ENCODE data around the gene TCFL5. TPM values are rescaled to one million over a fixed set of nuclear protein-coding genes. Genes with fewer than 3 reads are reported as not detected.

Gene TCFL5
- total RNA-seq, 1 experiment from 2014 or later: 29.3 TPM

DNA sequence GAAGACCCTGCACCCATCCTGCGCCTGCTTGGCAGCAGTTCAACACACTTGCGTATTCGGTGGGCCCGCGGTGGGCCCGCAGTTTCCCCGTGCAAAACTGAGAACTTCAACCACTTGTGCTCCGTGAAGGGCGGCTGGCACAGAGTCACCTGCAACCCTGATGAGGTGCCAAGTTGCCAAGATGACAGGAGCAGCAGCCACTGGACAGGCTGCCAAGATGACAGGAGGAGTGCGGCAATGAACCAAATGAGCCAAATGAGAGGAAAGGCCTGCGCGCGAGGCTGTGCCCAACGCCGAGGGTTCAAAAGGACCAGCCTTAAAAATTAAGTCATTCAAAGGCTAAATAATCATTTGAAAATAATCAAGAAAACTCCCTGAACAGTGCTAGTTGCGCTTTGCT lies 44.6 kb upstream of the TCFL5 start:
- Histone ChIP-seq H3K27ac (no peak overlapping the region), H3K79me2 (ENCODE audit: low read depth) (peaks cover 8% of the 10 kb centered on the region; the same call in 1 of the 2 replicates), H3K9me3 (ENCODE audit: insufficient read depth, low read depth) (no peaks in the 10 kb centered on the region), H3K27me3 (ENCODE audit: insufficient read depth, low read depth) (no peaks in the 10 kb centered on the region), H3F3A (ENCODE audit: insufficient read depth, low read depth) (peaks cover 31% of the 10 kb centered on the region), H3K4me3 (no peak overlapping the region), H3K36me3 (ENCODE audit: low read depth) (peaks cover 52% of the 10 kb centered on the region), H2AFZ (no peak overlapping the region), H3K4me2 (no peak overlapping the region), H4K20me1 (ENCODE audit: insufficient read depth) (peaks cover 54% of the 10 kb centered on the region), H3K9me2 (ENCODE audit: insufficient read depth) (no peaks in the 10 kb centered on the region), H3K4me1 (replicated peaks; ENCODE audit: insufficient read depth) (no peaks in the 10 kb centered on the region)
- CTCF ChIA-PET: no interaction called here
- no peak for DNase-seq
- no TSS peak for BruUV-seq (replicated peaks)
- POLR2A ChIA-PET (ENCODE audit: unreplicated experiment): no interaction called here
- TF ChIP-seq, protein P1, sequence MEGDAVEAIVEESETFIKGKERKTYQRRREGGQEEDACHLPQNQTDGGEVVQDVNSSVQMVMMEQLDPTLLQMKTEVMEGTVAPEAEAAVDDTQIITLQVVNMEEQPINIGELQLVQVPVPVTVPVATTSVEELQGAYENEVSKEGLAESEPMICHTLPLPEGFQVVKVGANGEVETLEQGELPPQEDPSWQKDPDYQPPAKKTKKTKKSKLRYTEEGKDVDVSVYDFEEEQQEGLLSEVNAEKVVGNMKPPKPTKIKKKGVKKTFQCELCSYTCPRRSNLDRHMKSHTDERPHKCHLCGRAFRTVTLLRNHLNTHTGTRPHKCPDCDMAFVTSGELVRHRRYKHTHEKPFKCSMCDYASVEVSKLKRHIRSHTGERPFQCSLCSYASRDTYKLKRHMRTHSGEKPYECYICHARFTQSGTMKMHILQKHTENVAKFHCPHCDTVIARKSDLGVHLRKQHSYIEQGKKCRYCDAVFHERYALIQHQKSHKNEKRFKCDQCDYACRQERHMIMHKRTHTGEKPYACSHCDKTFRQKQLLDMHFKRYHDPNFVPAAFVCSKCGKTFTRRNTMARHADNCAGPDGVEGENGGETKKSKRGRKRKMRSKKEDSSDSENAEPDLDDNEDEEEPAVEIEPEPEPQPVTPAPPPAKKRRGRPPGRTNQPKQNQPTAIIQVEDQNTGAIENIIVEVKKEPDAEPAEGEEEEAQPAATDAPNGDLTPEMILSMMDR (conservative IDR thresholded peaks at IDR 0.05): no peak
- no peak for TF ChIP-seq EZH2 (IDR thresholded peaks at IDR 0.05; ENCODE audit: low read depth)
- intact Hi-C loops (cut with micrococcal nuclease; ENCODE audit: unreplicated experiment): no loop called here

DNA sequence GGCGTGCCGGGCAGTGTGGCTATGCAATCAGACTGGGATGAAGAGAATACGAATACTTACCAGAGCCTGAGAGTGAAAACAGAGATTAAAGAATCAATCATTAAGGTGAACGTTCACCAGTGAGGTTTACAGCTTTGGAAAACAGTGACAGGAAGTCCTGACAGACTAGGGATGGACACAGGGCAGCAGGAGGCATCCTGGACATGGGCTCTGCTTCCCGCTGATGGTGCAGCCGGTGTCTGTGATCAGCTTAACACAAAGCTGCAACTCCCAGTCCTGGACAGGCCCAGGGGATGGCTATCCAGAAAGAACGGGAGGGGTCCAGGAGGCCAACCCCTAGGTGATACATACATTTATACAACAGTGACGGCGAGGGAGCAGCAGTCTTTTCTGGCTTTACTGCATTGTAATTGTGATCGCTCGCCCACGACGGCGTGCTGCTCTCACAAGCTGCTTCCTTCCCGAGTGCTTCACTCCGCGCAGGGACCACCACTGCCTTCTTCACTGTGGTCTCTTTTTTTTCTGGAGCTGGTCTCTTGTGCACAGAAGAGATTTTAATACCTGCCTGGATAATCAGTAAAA lies 44.0 kb upstream of the TCFL5 start:
- Histone ChIP-seq H3K79me2 (ENCODE audit: low read depth) (0 out of 2 replicates have a peak, but pooled peaks cover 4% of the 10 kb centered on the region), H3F3A (ENCODE audit: insufficient read depth, low read depth) (peaks cover 37% of the 10 kb centered on the region), H3K4me2 (no peak overlapping the region), H3K27me3 (ENCODE audit: insufficient read depth, low read depth) (no peaks in the 10 kb centered on the region), H3K27ac (no peak overlapping the region), H3K9me3 (ENCODE audit: insufficient read depth, low read depth) (no peaks in the 10 kb centered on the region), H3K4me3 (no peak overlapping the region), H3K36me3 (ENCODE audit: low read depth) (peaks cover 49% of the 10 kb centered on the region), H3K9me2 (ENCODE audit: insufficient read depth) (no peaks in the 10 kb centered on the region), H3K4me1 (replicated peaks; ENCODE audit: insufficient read depth) (peaks cover 5% of the 10 kb centered on the region), H2AFZ (no peak overlapping the region), H4K20me1 (ENCODE audit: insufficient read depth) (peaks cover 54% of the 10 kb centered on the region)
- intact Hi-C loops (cut with micrococcal nuclease; ENCODE audit: unreplicated experiment): no loop called here
- no peak for DNase-seq
- BruUV-seq (replicated peaks): no TSS peak
- no peak for TF ChIP-seq EZH2 (IDR thresholded peaks at IDR 0.05; ENCODE audit: low read depth)
- TF ChIP-seq, protein P1 (conservative IDR thresholded peaks at IDR 0.05): no peak
- ChIA-PET POLR2A (ENCODE audit: unreplicated experiment) (no interaction called here), CTCF (no interaction called here)

DNA sequence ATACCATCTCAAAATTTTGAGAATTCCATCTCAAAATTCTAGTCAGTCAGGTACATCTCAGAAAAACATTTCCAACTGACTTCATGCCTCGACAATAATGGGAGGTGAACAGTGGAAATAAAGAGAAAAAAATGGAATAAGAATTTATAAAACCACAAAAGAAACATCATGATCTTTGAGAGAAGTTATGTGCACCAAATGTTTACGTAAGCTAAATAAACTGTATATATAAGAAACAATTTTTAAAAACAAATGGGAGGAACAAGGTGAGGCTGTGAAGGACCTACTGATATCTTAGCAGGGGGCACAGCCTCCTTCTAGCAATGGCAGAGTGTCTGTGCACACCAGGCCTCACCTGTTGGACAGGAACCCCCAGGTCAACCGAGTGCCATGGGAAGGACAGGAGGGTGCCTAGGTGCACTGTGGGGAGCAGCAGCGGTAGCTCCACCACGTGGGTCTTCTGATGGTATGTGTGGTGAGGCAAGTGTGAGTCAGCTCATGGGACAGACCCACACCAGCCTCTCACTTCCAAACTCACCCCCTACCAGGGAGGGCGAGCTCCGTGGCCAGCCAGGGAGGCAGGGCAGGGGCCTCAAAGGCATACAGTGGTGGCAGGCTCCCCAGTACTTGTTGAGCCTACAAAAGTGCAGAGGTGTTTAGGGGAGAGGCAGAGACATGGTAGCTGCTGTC lies 41.4 kb upstream of the TCFL5 start:
- intact Hi-C loops (cut with micrococcal nuclease; ENCODE audit: unreplicated experiment): no loop called here
- ChIA-PET CTCF (interaction anchor here (0.5 kb wide), 1 partner anchor 173 kb away, joined by 3 read pairs; no protein-coding TSS in a partner anchor), POLR2A (ENCODE audit: unreplicated experiment) (no interaction called here)
- no peak for DNase-seq
- Histone ChIP-seq H3K27me3 (ENCODE audit: insufficient read depth, low read depth) (no peaks in the 10 kb centered on the region), H2AFZ (no peak overlapping the region), H3K36me3 (ENCODE audit: low read depth) (peaks cover 37% of the 10 kb centered on the region), H3K4me1 (replicated peaks; ENCODE audit: insufficient read depth) (peaks cover 8% of the 10 kb centered on the region), H3K79me2 (ENCODE audit: low read depth) (0 out of 2 replicates have a peak, but pooled peaks cover 4% of the 10 kb centered on the region), H3K4me3 (no peak overlapping the region), H3K9me2 (ENCODE audit: insufficient read depth) (no peaks in the 10 kb centered on the region), H3F3A (ENCODE audit: insufficient read depth, low read depth) (peaks cover 50% of the 10 kb centered on the region), H3K27ac (no peak overlapping the region), H4K20me1 (ENCODE audit: insufficient read depth) (peaks cover 48% of the 10 kb centered on the region), H3K9me3 (ENCODE audit: insufficient read depth, low read depth) (no peaks in the 10 kb centered on the region), H3K4me2 (no peak overlapping the region)
- no peak for TF ChIP-seq EZH2 (IDR thresholded peaks at IDR 0.05; ENCODE audit: low read depth)
- TF ChIP-seq, protein P1 (conservative IDR thresholded peaks at IDR 0.05): no peak
- no TSS peak for BruUV-seq (replicated peaks)
